Measurements from ENCODE around the gene AGPAT4.
A peak's percentile ranks its signal among the peaks of the same experiment; 100 is the strongest.

The AGPAT4 gene

GRCh38 chr6:161107779-161108730 is 165.8 kb downstream of the AGPAT4 start:
- no peak for DNase-seq

GRCh38 chr6:161105408-161105807 is 168.5 kb downstream of the AGPAT4 start:
- no peak for DNase-seq

- no peak for DNase-seq
Observed at GRCh38 chr6:161104966-161105365, 168.9 kb downstream of the AGPAT4 start.

DNA sequence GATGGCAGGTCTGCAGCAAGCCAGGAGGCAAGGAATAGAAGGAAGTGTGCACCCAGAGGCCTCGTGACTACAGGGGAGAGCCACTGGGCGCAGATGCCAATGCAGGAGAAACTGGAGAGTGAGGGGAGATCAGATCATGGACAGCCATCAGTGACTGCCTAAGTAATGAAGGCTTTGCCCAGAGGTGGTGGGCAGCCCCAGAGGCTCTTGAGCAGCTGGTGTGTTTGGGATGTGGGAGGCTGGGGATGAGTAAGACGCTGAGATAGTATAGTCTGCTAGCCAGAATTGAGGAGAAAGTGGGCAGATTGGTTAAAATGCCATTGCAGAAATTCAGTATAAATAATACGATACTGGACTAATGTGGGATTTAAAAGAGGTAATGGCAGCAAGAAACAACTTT is 170.4 kb downstream of the AGPAT4 start:
- no peak for DNase-seq

GRCh38 chr6:161101517-161101916 is 172.3 kb downstream of the AGPAT4 start:
- DNase-seq: no peak

- DNase-seq: no peak
Observed at GRCh38 chr6:161100072-161100471, 173.8 kb downstream of the AGPAT4 start.

GRCh38 chr6:161095916-161096315 is 177.9 kb downstream of the AGPAT4 start:
- no peak for DNase-seq

- DNase-seq: no peak
Observed at GRCh38 chr6:161094955-161095354, 178.9 kb downstream of the AGPAT4 start.

- DNase-seq: no peak
Observed at GRCh38 chr6:161091972-161092701, 181.7 kb downstream of the AGPAT4 start.

DNA sequence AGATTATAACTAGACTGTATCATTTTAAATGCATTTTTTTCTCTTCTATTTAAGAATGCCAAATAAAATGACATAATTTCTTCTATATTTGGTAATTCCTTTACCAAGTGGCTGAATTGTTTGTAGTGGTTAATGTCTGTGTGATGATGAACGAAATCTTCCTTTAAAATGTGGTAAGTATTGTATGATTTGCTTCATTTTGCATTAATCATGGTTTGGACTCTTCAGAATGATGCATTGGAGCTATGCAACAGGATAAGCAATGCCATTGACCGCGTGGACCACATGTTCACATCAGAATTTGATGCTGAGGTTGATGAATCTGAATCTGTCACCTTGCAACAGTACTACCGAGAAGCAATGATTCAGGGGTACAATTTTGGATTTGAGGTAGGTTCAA is 182.7 kb downstream of the AGPAT4 start:
- no peak for DNase-seq

DNA sequence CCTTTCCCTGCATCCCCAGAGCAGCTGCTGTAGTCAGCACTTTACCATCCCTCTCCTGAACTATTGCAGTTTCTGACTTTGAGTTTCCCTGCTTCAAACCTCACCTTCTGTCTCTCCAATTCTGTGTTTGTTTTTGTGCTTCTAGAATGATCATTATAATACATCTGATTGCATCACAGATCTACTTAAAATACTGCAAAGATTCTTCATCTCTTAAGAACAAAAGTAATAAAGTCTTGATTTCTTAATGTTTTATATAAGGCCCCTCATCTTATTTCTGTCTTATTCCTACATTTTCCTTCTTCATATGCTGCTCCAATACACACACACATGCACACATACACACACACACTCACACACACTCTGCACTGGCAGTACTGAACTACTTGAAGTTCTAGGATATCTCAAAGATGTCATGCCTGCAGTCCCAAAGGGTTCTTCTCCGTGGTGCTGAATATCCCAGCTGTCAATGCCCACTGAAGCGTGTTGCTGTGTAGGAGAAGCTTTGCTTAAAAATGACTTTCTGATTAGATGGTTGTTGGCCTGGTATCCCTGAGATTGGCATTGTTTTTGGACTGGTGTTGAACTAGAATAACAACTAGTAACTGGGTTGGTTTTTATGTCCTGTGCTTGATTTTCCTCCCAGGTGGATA is 185.1 kb downstream of the AGPAT4 start:
- no peak for DNase-seq

- DNase-seq: peak in 1 of 5 donors; percentile 12
Observed at GRCh38 chr6:161085246-161085645, 188.6 kb downstream of the AGPAT4 start.

DNA sequence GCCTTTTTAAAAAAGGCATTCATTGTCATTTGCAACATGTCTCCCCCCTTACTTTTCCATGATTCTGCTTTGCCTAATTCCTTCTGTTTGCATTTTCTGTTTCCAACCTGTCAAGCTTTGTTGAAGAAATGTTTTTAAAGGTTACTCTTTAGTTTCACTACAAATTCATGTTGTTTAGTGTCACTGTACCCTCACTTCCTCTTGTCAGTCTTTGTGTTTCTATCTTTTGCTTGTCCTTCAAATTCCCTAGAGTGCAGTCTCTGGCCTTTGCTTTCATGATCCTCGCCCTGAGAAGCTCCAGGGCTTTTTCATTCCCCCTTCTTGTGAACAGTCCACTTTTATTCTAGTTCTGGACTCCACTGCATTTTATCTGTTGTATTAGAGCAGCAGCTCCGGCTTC is 191.6 kb downstream of the AGPAT4 start:
- DNase-seq: no peak

DNA sequence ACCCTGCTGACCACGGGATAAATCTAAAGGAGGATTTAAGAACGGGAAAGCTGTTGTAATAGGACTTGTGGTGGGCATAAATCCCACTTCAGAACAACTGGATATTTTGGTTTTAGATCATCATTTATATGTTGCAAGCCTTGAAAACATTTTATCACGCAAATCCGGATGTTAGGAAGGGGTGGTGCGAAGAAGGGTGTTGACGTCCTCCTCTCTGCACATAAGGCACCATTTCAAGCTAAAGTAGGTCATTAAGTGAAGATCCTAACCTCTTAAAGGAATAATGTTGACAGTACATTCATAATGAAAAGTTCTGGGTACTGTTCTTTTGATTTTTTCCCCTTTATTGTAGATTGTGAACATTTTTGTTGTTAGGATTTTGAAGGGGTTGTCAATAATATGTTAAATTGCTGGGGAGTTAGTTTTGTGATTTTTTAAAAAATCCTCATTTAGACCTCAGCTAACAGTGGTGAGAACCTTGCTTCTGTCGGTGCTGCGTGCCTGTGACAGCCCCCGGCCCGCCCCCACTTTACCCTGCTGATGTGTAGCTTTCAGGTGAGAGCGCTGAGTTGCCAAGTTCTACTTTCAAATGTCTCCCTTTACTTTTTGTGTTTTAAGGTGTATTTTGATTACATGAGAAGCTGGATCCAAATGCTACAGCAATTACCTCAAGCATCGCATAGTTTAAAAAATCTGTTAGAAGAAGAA is 193.4 kb downstream of the AGPAT4 start:
- no peak for DNase-seq
